ENCODE results near the gene VEGFC. TPM values are rescaled to one million over a fixed set of nuclear protein-coding genes. Genes with fewer than 3 reads are reported as not detected.

VEGFC gene
- polyA plus RNA-seq, 1 donor: 6.6 TPM

DNA sequence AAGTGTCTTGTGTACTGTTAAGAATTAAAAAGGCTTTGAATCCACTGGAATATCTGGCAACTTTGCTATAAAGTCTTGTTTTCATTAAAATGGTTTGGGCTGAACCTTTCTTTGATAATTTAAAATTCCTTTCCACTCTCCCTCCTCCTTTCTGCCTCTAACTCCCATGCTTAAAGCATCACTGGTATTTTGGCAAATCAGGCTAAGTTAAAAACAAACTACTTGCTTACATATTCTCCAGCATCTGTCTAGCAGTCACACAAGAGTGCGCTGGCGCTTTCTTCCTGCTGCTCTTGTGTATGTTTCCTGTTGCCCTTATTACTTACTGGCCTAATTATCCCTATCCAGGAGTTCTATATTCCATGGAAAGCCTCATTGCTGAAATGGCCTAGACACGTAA is 136.6 kb downstream of the VEGFC start:
- no peaks in the 10 kb centered on the region for H3K4me1 ChIP-seq (ENCODE audit: control insufficient read depth, insufficient read depth, low read length)
- no peaks in the 10 kb centered on the region for H3K9me3 ChIP-seq (ENCODE audit: control insufficient read depth, low read depth, low read length)
- no peaks in the 10 kb centered on the region for H3K27me3 ChIP-seq (ENCODE audit: control insufficient read depth, insufficient read depth, low read length)
- WGBS (ENCODE audit: insufficient coverage, low lambda C conversion rate): no CpG with 5 or more reads among the region's 3 CpGs
- no peaks in the 10 kb centered on the region for H3K36me3 ChIP-seq (ENCODE audit: control insufficient read depth, insufficient read depth, low read length)
- no peak for DNase-seq
- no peak overlapping the region for H3K4me3 ChIP-seq (ENCODE audit: low read length)
- no peak overlapping the region for H3K27ac ChIP-seq (ENCODE audit: low read length)

- Histone ChIP-seq H3K4me1 (ENCODE audit: control insufficient read depth, insufficient read depth, low read length) (no peaks in the 10 kb centered on the region), H3K27ac (ENCODE audit: low read length) (no peak overlapping the region), H3K9me3 (ENCODE audit: control insufficient read depth, low read depth, low read length) (no peaks in the 10 kb centered on the region), H3K4me3 (ENCODE audit: low read length) (no peak overlapping the region), H3K27me3 (ENCODE audit: control insufficient read depth, insufficient read depth, low read length) (no peaks in the 10 kb centered on the region), H3K36me3 (ENCODE audit: control insufficient read depth, insufficient read depth, low read length) (no peaks in the 10 kb centered on the region)
- WGBS (ENCODE audit: insufficient coverage, low lambda C conversion rate): no CpG with 5 or more reads among the region's 7 CpGs
- no peak for DNase-seq
Measured at GRCh38 chr4:176654565-176655216, 138.0 kb downstream of the VEGFC start.

GRCh38 chr4:176653401-176654220 is 139.1 kb downstream of the VEGFC start:
- no peaks in the 10 kb centered on the region for H3K27me3 ChIP-seq (ENCODE audit: control insufficient read depth, insufficient read depth, low read length)
- no peaks in the 10 kb centered on the region for H3K36me3 ChIP-seq (ENCODE audit: control insufficient read depth, insufficient read depth, low read length)
- WGBS (ENCODE audit: insufficient coverage, low lambda C conversion rate): no CpG with 5 or more reads among the region's 1 CpG
- no peak overlapping the region for H3K27ac ChIP-seq (ENCODE audit: low read length)
- no peak overlapping the region for H3K4me3 ChIP-seq (ENCODE audit: low read length)
- DNase-seq: no peak
- H3K9me3 ChIP-seq (ENCODE audit: control insufficient read depth, low read depth, low read length): no peaks in the 10 kb centered on the region
- H3K4me1 ChIP-seq (ENCODE audit: control insufficient read depth, insufficient read depth, low read length): no peaks in the 10 kb centered on the region

DNA sequence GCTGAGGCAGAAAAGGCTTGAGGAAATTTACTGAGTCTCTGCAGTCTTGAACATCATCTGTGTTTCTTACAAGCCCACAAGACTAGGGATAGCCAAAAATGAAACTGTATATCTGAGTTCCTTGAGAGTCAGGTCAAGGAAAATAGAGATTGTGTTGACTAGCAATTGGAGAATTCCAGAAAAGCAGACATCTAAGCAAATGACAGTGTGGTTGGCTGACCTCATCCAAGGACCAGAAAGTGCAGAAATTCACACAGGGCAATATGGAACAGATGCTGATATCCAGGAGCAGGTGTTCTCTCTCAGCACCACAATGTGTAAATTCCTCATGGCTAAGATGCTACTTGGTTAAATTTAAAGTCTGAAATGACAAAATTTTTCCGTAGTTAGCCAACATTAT is 146.4 kb downstream of the VEGFC start:
- no peaks in the 10 kb centered on the region for H3K4me1 ChIP-seq (ENCODE audit: control insufficient read depth, insufficient read depth, low read length)
- WGBS (ENCODE audit: insufficient coverage, low lambda C conversion rate): 88% methylated on average over 1 of the region's 1 CpG
- H3K36me3 ChIP-seq (ENCODE audit: control insufficient read depth, insufficient read depth, low read length): no peaks in the 10 kb centered on the region
- no peak overlapping the region for H3K27ac ChIP-seq (ENCODE audit: low read length)
- no peaks in the 10 kb centered on the region for H3K27me3 ChIP-seq (ENCODE audit: control insufficient read depth, insufficient read depth, low read length)
- H3K9me3 ChIP-seq (ENCODE audit: control insufficient read depth, low read depth, low read length): no peaks in the 10 kb centered on the region
- H3K4me3 ChIP-seq (ENCODE audit: low read length): no peak overlapping the region
- DNase-seq: no peak

DNA sequence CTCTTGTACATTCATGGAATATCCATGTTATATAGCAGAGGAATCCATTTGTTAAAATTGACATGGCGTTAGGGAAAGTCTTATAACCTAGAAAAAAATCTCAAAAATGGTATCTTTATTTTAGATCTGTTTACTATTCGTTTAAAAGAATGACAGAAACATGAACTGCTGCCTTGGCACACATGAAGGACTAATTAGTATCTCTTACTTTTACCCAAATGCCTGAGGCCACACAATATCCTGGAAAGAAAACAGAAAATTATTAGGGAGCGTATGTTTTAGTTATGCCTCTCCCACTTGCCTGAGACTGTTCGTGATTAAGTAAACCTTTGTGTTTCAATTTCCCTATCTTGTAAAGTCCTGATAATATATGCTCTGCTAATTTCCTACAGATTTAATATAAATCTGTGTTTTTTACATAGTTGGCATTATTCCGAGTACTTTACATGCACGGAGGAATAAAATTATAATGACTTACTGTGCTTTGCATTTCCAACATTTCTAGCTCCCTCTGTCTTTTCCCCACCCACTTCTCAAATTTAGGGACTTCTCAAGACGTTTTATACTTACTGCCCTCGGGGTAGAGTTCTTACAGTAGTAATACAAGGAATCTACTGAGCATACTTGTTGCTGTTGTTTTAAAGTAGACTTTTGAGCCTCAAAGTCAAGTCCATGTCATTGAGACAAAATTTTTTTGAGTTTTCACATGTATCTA is 147.3 kb downstream of the VEGFC start:
- no peaks in the 10 kb centered on the region for H3K9me3 ChIP-seq (ENCODE audit: control insufficient read depth, low read depth, low read length)
- no peak overlapping the region for H3K4me3 ChIP-seq (ENCODE audit: low read length)
- no peaks in the 10 kb centered on the region for H3K27me3 ChIP-seq (ENCODE audit: control insufficient read depth, insufficient read depth, low read length)
- no peaks in the 10 kb centered on the region for H3K36me3 ChIP-seq (ENCODE audit: control insufficient read depth, insufficient read depth, low read length)
- no peak overlapping the region for H3K27ac ChIP-seq (ENCODE audit: low read length)
- WGBS (ENCODE audit: insufficient coverage, low lambda C conversion rate): 92% methylated on average over 4 of the region's 8 CpGs
- no peak for DNase-seq
- H3K4me1 ChIP-seq (ENCODE audit: control insufficient read depth, insufficient read depth, low read length): no peaks in the 10 kb centered on the region

- Histone ChIP-seq H3K4me1 (ENCODE audit: control insufficient read depth, insufficient read depth, low read length) (no peaks in the 10 kb centered on the region), H3K9me3 (ENCODE audit: control insufficient read depth, low read depth, low read length) (no peaks in the 10 kb centered on the region), H3K27ac (ENCODE audit: low read length) (no peak overlapping the region), H3K27me3 (ENCODE audit: control insufficient read depth, insufficient read depth, low read length) (no peaks in the 10 kb centered on the region), H3K4me3 (ENCODE audit: low read length) (no peak overlapping the region), H3K36me3 (ENCODE audit: control insufficient read depth, insufficient read depth, low read length) (no peaks in the 10 kb centered on the region)
- WGBS (ENCODE audit: insufficient coverage, low lambda C conversion rate): no CpG with 5 or more reads among the region's 2 CpGs
- no peak for DNase-seq
Measured at GRCh38 chr4:176642472-176642871, 150.2 kb downstream of the VEGFC start.

DNA sequence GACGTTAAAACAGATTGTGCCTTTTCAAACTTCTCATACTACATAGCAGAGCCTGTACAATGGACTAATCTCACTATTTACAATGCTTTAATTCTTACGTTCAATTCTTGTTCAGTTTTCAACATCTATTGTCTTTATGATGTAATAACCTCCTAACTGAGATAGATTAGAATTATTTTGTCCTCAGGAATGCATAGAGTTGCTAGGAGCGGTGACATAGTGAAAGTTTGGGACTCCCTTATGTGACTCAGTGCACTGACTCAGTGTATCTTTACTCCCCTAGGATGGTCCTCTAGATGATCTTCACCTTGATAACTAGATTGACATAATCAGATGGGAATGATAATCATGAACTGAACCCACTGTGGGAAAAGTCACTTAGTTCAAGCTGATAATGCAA is 151.5 kb downstream of the VEGFC start:
- Histone ChIP-seq H3K4me3 (ENCODE audit: low read length) (no peak overlapping the region), H3K27ac (ENCODE audit: low read length) (no peak overlapping the region), H3K36me3 (ENCODE audit: control insufficient read depth, insufficient read depth, low read length) (no peaks in the 10 kb centered on the region), H3K9me3 (ENCODE audit: control insufficient read depth, low read depth, low read length) (no peaks in the 10 kb centered on the region), H3K27me3 (ENCODE audit: control insufficient read depth, insufficient read depth, low read length) (no peaks in the 10 kb centered on the region), H3K4me1 (ENCODE audit: control insufficient read depth, insufficient read depth, low read length) (no peaks in the 10 kb centered on the region)
- 89% methylated on average over 3 of the region's 3 CpGs for WGBS (ENCODE audit: insufficient coverage, low lambda C conversion rate)
- DNase-seq: no peak

DNA sequence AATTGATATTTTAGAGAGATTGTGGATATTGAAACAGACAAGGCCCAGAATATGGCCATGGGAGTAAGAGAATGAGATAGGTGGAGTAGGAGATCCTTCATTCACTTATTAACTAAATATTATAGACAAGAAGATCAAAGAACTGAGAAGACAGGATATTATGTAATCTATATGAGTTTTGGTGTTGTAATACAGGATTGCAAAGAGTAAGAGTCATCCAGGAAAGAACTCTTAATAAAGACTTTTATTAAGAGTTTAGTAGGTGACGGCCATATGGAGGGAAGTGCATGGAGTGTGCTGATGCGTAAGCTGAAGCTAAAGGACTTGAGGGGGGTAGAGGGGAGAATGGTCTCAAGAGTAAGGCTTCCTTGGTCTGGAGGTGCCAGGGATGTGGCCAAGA is 153.7 kb downstream of the VEGFC start:
- Histone ChIP-seq H3K36me3 (ENCODE audit: control insufficient read depth, insufficient read depth, low read length) (no peaks in the 10 kb centered on the region), H3K4me1 (ENCODE audit: control insufficient read depth, insufficient read depth, low read length) (no peaks in the 10 kb centered on the region), H3K27ac (ENCODE audit: low read length) (no peak overlapping the region), H3K27me3 (ENCODE audit: control insufficient read depth, insufficient read depth, low read length) (no peaks in the 10 kb centered on the region), H3K4me3 (ENCODE audit: low read length) (no peak overlapping the region), H3K9me3 (ENCODE audit: control insufficient read depth, low read depth, low read length) (no peaks in the 10 kb centered on the region)
- no CpG with 5 or more reads among the region's 2 CpGs for WGBS (ENCODE audit: insufficient coverage, low lambda C conversion rate)
- DNase-seq: no peak

DNA sequence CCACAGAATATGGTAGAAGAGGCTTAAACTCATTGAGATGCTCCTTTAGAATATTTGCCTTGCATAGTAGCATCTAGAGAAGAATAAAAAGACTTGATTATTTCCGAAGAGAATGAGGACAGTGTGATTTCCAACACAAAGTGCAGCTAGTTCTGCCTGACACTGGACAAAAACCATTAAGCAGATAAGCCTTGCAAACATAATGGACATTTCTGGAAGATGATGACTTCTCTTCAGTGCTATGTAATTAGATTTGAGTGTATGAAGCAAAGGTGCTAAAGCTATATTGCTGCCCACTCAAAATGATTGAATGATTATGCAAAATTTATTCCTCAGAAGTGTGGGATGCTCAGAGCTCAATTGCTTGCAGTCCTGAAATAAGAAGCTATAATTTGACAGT is 156.4 kb downstream of the VEGFC start:
- Histone ChIP-seq H3K27me3 (ENCODE audit: control insufficient read depth, insufficient read depth, low read length) (no peaks in the 10 kb centered on the region), H3K27ac (ENCODE audit: low read length) (no peak overlapping the region), H3K9me3 (ENCODE audit: control insufficient read depth, low read depth, low read length) (no peaks in the 10 kb centered on the region), H3K4me1 (ENCODE audit: control insufficient read depth, insufficient read depth, low read length) (no peaks in the 10 kb centered on the region), H3K4me3 (ENCODE audit: low read length) (no peak overlapping the region), H3K36me3 (ENCODE audit: control insufficient read depth, insufficient read depth, low read length) (no peaks in the 10 kb centered on the region)
- DNase-seq: no peak
- WGBS (ENCODE audit: insufficient coverage, low lambda C conversion rate): no CpG with 5 or more reads among the region's 1 CpG

- no peak for DNase-seq
- H3K36me3 ChIP-seq (ENCODE audit: control insufficient read depth, insufficient read depth, low read length): no peaks in the 10 kb centered on the region
- H3K4me3 ChIP-seq (ENCODE audit: low read length): no peak overlapping the region
- WGBS (ENCODE audit: insufficient coverage, low lambda C conversion rate): no CpG with 5 or more reads among the region's 8 CpGs
- no peaks in the 10 kb centered on the region for H3K9me3 ChIP-seq (ENCODE audit: control insufficient read depth, low read depth, low read length)
- no peaks in the 10 kb centered on the region for H3K4me1 ChIP-seq (ENCODE audit: control insufficient read depth, insufficient read depth, low read length)
- no peaks in the 10 kb centered on the region for H3K27me3 ChIP-seq (ENCODE audit: control insufficient read depth, insufficient read depth, low read length)
- no peak overlapping the region for H3K27ac ChIP-seq (ENCODE audit: low read length)
Measured at GRCh38 chr4:176635372-176636261, 157.1 kb downstream of the VEGFC start.

Data from large intestine (tissue), 3 donors.